Skeletal muscle tissue (tissue), 4 donors: ENCODE results near the gene EHMT1. TPM values are rescaled to one million over a fixed set of nuclear protein-coding genes. Genes with fewer than 3 reads are reported as not detected.
A peak's percentile ranks its signal among the peaks of the same experiment; 100 is the strongest.

Experiments used
- H3K27ac ChIP-seq: one replicate; pipeline ENCODE4 v1.7.0; 2013; ENCODE audit warnings: mild to moderate bottlenecking, low read depth, low read length, inconsistent platforms
- H3K27me3 ChIP-seq, 3 donors: one replicate each; pipeline ENCODE4 v1.7.0; 2013; ENCODE audit warnings: low read length in 3 of 3; ENCODE audit not compliant: control insufficient read depth in 3 of 3, insufficient read depth in 3 of 3
- H3K36me3 ChIP-seq, 3 donors: one replicate each; pipeline ENCODE4 v1.7.0; 2013; ENCODE audit warnings: low read length in 3 of 3; ENCODE audit not compliant: control insufficient read depth in 3 of 3, insufficient read depth in 3 of 3
- H3K4me1 ChIP-seq, 3 donors: one replicate each; pipeline ENCODE4 v1.7.0; 2013; ENCODE audit warnings: low read length in 3 of 3, mild to moderate bottlenecking in 3 of 3; ENCODE audit not compliant: control insufficient read depth in 3 of 3, insufficient read depth in 3 of 3
- H3K4me3 ChIP-seq, 3 donors: one replicate each; pipeline ENCODE4 v1.7.0; 2013; ENCODE audit warnings: low read length in 3 of 3
- H3K9ac ChIP-seq, 3 donors: one replicate each; pipeline ENCODE4 v1.7.0; 2013; ENCODE audit warnings: low read length in 3 of 3, mild to moderate bottlenecking in 3 of 3, moderate library complexity in 2 of 3, low read depth in 1 of 3
- H3K9me3 ChIP-seq, 3 donors: one replicate each; pipeline ENCODE4 v1.7.0; 2013; ENCODE audit warnings: low read length in 3 of 3; ENCODE audit not compliant: control insufficient read depth in 3 of 3
- total RNA-seq: library from RNA; depleted of rRNA; stranded (reverse); fragments of >200 nt; gene quantifications from one replicate; pipeline ENCODE4 v1.2.3, GENCODE V29; 2014
- donor health status: Osteomylitis.

Gene EHMT1
- total RNA-seq, 1 donor from 2014 or later: 43.3 TPM

- H3K27me3 ChIP-seq: no peaks in the 10 kb centered on the region
- H3K36me3 ChIP-seq: peaks cover 35 to 42% (median 40%) of the 10 kb centered on the region in 3 donors
- H3K9me3 ChIP-seq: no peaks in the 10 kb centered on the region
- peak overlapping the region in 1 of 3 donors; percentile 22 for H3K4me3 ChIP-seq
- peak overlapping the region in 1 of 3 donors; percentile 33 for H3K9ac ChIP-seq
- no peak overlapping the region for H3K27ac ChIP-seq
- H3K4me1 ChIP-seq: peaks cover 38 to 63% (median 44%) of the 10 kb centered on the region in 3 donors
Measured at GRCh38 chr9:137580209-137580953, 38.4 kb upstream of the EHMT1 start.

- Histone ChIP-seq H3K9ac (peak overlapping the region; percentile 14 to 43 (median 33)), H3K27ac (no peak overlapping the region), H3K4me3 (no peak overlapping the region), H3K36me3 (peaks cover 35 to 42% (median 38%) of the 10 kb centered on the region in 3 donors), H3K4me1 (peaks cover 32 to 58% (median 40%) of the 10 kb centered on the region in 3 donors), H3K27me3 (no peaks in the 10 kb centered on the region), H3K9me3 (no peaks in the 10 kb centered on the region)
Measured at GRCh38 chr9:137580954-137581322, 37.9 kb upstream of the EHMT1 start.

- H3K4me1 ChIP-seq: peaks cover 28 to 51% (median 36%) of the 10 kb centered on the region in 3 donors
- peaks cover 37 to 41% (median 39%) of the 10 kb centered on the region in 3 donors for H3K36me3 ChIP-seq
- H3K9ac ChIP-seq: peak overlapping the region in 1 of 3 donors; percentile 54
- H3K27ac ChIP-seq: no peak overlapping the region
- H3K4me3 ChIP-seq: no peak overlapping the region
- no peaks in the 10 kb centered on the region for H3K27me3 ChIP-seq
- no peaks in the 10 kb centered on the region for H3K9me3 ChIP-seq
Measured at GRCh38 chr9:137581361-137582285, 37.2 kb upstream of the EHMT1 start.

GRCh38 chr9:137582286-137582860, 36.4 kb upstream of the EHMT1 start:
- H3K9ac ChIP-seq: peak overlapping the region in 2 of 3 donors; percentile 32 to 54
- H3K27ac ChIP-seq: no peak overlapping the region
- no peaks in the 10 kb centered on the region for H3K27me3 ChIP-seq
- H3K4me1 ChIP-seq: peaks cover 25 to 43% (median 33%) of the 10 kb centered on the region in 3 donors
- H3K9me3 ChIP-seq: no peaks in the 10 kb centered on the region
- H3K4me3 ChIP-seq: no peak overlapping the region
- peaks cover 45 to 46% (median 45%) of the 10 kb centered on the region in 3 donors for H3K36me3 ChIP-seq

GRCh38 chr9:137583347-137583746, 35.5 kb upstream of the EHMT1 start:
- no peaks in the 10 kb centered on the region for H3K9me3 ChIP-seq
- H3K27me3 ChIP-seq: no peaks in the 10 kb centered on the region
- H3K27ac ChIP-seq: no peak overlapping the region
- no peak overlapping the region for H3K9ac ChIP-seq
- H3K36me3 ChIP-seq: peaks cover 53 to 56% (median 54%) of the 10 kb centered on the region in 3 donors
- H3K4me3 ChIP-seq: no peak overlapping the region
- H3K4me1 ChIP-seq: peaks cover 18 to 40% (median 26%) of the 10 kb centered on the region in 3 donors

GRCh38 chr9:137583957-137584356, 34.8 kb upstream of the EHMT1 start:
- H3K9me3 ChIP-seq: no peaks in the 10 kb centered on the region
- no peaks in the 10 kb centered on the region for H3K27me3 ChIP-seq
- H3K4me1 ChIP-seq: peaks cover 22 to 46% (median 26%) of the 10 kb centered on the region in 3 donors
- H3K9ac ChIP-seq: peak overlapping the region in 1 of 3 donors; percentile 25
- peaks cover 54 to 56% (median 56%) of the 10 kb centered on the region in 3 donors for H3K36me3 ChIP-seq
- H3K27ac ChIP-seq: no peak overlapping the region
- no peak overlapping the region for H3K4me3 ChIP-seq

GRCh38 chr9:137586854-137587253, 32.0 kb upstream of the EHMT1 start:
- H3K27me3 ChIP-seq: no peaks in the 10 kb centered on the region
- H3K27ac ChIP-seq: no peak overlapping the region
- no peak overlapping the region for H3K4me3 ChIP-seq
- H3K9ac ChIP-seq: no peak overlapping the region
- H3K36me3 ChIP-seq: peaks cover 48 to 51% (median 49%) of the 10 kb centered on the region in 3 donors
- H3K4me1 ChIP-seq: peaks cover 17 to 38% (median 24%) of the 10 kb centered on the region in 3 donors
- H3K9me3 ChIP-seq: no peaks in the 10 kb centered on the region

GRCh38 chr9:137588311-137588710, 30.5 kb upstream of the EHMT1 start:
- H3K9ac ChIP-seq: no peak overlapping the region
- no peaks in the 10 kb centered on the region for H3K9me3 ChIP-seq
- H3K27ac ChIP-seq: no peak overlapping the region
- peaks cover 12 to 27% (median 17%) of the 10 kb centered on the region in 3 donors for H3K4me1 ChIP-seq
- H3K4me3 ChIP-seq: no peak overlapping the region
- peaks cover 36 to 38% (median 37%) of the 10 kb centered on the region in 3 donors for H3K36me3 ChIP-seq
- no peaks in the 10 kb centered on the region for H3K27me3 ChIP-seq

- no peaks in the 10 kb centered on the region for H3K9me3 ChIP-seq
- peaks cover 12 to 24% (median 17%) of the 10 kb centered on the region in 3 donors for H3K4me1 ChIP-seq
- H3K9ac ChIP-seq: peak overlapping the region in 1 of 3 donors; percentile 82
- peaks cover 34 to 36% (median 34%) of the 10 kb centered on the region in 3 donors for H3K36me3 ChIP-seq
- no peaks in the 10 kb centered on the region for H3K27me3 ChIP-seq
- H3K4me3 ChIP-seq: no peak overlapping the region
- H3K27ac ChIP-seq: no peak overlapping the region
Measured at GRCh38 chr9:137588891-137589290, 29.9 kb upstream of the EHMT1 start.
